RCC 7860 (cell line): Measurements from ENCODE around the gene SAP30.

ENCODE experiments used
- DNase-seq: peaks from one replicate; pipeline ENCODE4 v3.0.0-alpha.2; 2015; ENCODE audit warnings: low spot score
- FAIRE-seq: peaks from 2 replicates; lab custom pipeline; 2012; peaks lifted over from hg19 to GRCh38; lab: Jason Lieb, UNC

SAP30 gene

DNA sequence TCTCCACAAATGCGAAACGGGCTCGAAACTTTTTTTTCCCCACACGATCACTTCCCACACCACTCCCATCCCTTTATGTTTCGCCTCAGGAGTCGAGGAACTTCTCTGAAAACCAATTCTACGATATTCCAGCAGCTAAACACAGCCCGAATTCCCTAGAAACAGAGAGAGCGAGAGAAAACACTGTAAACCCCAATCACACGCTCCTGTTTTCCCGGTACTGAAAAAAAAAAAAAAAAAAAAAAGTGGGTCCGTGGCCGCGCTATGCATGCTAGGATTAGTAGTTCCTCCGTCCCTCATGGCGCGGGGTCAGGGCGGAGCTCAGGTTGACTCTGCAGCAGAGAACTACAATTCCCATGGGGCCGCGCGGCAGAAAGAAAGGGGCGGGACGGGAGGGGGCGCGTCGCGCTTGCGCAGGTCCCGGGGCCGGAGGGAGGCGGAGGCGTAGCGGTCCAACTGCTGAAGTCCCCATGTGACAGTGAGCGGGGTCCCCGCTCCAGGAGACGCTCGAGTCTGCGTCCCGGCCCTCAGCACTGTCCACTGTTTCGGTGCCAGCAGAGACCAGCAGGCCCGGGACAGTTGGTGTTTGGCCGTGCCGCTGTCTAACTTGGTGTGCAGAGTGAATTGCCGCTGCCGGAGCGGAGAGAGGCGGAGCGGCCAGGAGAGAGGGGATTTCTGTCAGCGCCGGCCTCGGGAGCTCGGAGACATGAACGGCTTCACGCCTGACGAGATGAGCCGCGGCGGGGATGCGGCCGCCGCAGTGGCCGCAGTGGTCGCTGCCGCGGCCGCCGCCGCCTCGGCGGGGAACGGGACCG is at the start of gene SAP30:
SAP30 (plus strand) TSS at position 478 of the 815 bp plus-strand sequence; CDS start at position 707, 229 bp downstream.
- DNase-seq (peak; percentile 89), FAIRE-seq (no peak)

- FAIRE-seq (no peak), DNase-seq (no peak)
These were observed 45.6 kb upstream of the SAP30 start for GRCh38 chr4:173325007-173325736.

- no peak for FAIRE-seq
These were observed 42.4 kb upstream of the SAP30 start for GRCh38 chr4:173328236-173328901.

GRCh38 chr4:173330590-173330989 is 40.2 kb upstream of the SAP30 start:
- FAIRE-seq: no peak

More at GRCh38 chr4:173328236-173328901, 42.4 kb upstream of the SAP30 start:
- DNase-seq: no peak

GRCh38 chr4:173332021-173332487 is 38.7 kb upstream of the SAP30 start:
- no peak for FAIRE-seq
- no peak for DNase-seq

More at GRCh38 chr4:173330590-173330989, 40.2 kb upstream of the SAP30 start:
- DNase-seq: no peak

DNA sequence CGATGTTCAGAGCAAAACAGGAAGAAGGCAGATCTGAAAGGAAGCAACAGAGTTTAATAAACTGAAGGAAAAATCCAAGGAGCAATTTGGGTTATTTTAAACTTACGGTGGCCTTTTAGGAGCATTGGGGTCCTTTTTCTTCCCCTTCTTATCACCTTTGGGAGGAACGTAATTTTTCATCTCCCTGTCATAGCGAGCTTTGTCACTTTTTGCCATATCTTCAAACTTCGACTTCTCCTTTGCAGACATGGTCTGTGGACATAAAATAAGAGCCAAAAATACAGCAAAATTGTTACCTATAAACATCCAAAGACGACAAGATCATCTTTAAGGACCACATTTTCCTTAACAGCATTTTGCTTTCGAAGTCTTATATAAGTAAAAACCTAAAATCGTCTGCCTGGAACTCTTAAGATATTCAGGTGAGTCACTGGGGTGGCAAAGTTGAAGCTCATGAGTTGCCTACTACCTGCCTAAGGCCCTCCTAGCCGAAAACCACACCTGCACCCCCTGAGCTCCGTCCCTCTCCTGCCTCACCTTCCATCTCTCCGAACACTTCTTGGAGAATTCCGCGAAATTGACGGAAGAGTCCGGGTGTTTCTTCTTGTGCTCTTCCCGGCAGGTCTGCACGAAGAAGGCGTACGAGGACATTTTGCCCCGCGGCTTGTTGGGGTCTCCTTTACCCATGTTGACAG is 37.6 kb upstream of the SAP30 start:
- DNase-seq (no peak), FAIRE-seq (no peak)

- DNase-seq (no peak), FAIRE-seq (no peak)
These were observed 37.1 kb upstream of the SAP30 start for GRCh38 chr4:173333658-173334084.

- FAIRE-seq (peak; percentile 82), DNase-seq (peak; percentile 97)
These were observed 36.5 kb upstream of the SAP30 start, which contains the start of gene HMGB2 for GRCh38 chr4:173334085-173334890. Gene HMGB2 (minus strand): TSS chr4:173334358. CDS start chr4:173333649, 709 bp downstream.

GRCh38 chr4:173334891-173335752 is 35.6 kb upstream of the SAP30 start:
- FAIRE-seq (peak; percentile 31), DNase-seq (peak; percentile 81)

GRCh38 chr4:173337463-173337862 is 33.3 kb upstream of the SAP30 start:
- no peak for FAIRE-seq

GRCh38 chr4:173343832-173344397 is 26.8 kb upstream of the SAP30 start:
- DNase-seq (no peak), FAIRE-seq (no peak)

More at GRCh38 chr4:173337463-173337862, 33.3 kb upstream of the SAP30 start:
- no peak for DNase-seq

DNA sequence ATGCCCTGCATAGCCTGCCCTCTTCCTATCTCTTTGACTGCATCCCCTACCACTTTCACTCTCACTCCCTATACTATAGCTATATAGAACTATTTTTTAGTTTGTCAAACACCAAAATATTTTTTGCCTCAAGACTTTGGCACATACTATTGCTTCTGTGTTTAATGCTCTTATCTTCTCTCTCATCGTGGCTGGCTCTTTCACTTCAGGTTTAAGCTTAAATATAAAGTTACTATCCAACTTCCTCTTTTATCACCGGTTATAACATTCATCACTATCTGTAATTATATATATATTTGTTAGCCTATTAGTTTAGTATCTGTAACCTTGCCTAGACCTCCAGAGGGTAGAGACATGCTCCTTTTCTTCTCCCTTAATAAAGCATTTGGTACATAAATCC is 25.1 kb upstream of the SAP30 start:
- DNase-seq (no peak), FAIRE-seq (no peak)

DNA sequence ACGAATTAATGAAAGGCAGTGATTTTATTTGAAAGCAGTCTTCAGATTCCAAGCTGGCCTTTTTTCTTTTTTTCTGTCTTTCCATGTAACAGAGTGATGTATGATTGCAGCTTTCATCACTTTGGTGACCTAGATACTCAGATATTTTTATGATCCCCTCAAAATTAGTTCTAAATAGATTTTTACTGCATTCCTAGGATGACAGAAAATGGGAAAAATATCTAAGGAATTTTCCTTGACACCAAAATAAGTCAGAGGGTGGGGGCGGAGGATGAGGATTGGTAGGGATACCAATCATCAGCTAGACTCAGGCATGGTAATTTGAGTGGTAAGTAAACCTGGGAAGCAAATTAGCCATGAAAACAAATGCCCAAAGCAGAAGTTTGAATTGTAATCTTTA is 24.7 kb upstream of the SAP30 start:
- no peak for FAIRE-seq
- DNase-seq: peak; percentile 34

DNA sequence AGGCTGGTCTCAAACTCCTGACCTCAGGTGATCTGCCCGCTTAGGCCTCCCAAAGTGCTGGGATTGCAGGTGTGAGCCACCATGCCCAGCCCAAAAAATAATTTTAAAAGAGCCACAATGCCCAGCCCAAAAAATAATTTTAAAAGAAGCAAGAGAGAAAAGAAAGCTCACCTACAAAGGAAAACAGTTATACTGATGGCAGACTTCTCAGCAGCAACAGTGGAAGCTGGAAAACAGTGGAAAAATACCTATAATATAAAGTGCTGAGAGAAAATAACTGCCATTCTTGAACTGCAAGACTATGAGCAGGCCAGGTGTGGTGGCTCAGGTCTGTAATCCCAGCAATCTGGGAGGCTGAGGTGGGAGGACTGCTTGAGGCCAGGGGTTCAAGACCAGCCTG is 23.3 kb upstream of the SAP30 start:
- DNase-seq: no peak
- no peak for FAIRE-seq

DNA sequence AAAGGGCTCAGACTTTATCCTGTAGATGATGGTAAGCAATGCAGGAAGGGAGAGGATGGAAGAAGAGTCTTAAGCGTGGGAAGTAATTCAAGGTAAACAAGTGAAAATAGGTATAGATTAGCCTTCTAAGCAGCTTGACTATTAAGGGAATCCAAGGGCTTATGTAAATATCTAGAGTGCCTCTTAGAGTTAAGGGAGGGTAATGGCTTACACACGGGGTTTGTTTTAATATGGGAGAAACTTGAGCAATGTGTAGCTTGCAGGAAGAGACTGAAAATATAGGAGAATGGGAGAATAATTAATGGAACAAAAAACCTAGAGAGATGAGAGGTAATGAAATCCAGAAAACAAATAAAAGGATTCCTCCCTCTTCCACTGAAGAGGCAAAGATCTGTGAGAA is 12.8 kb upstream of the SAP30 start:
- no peak for DNase-seq
- FAIRE-seq: no peak

- no peak for DNase-seq
- no peak for FAIRE-seq
These were observed 10.1 kb upstream of the SAP30 start for GRCh38 chr4:173360587-173361221.

DNA sequence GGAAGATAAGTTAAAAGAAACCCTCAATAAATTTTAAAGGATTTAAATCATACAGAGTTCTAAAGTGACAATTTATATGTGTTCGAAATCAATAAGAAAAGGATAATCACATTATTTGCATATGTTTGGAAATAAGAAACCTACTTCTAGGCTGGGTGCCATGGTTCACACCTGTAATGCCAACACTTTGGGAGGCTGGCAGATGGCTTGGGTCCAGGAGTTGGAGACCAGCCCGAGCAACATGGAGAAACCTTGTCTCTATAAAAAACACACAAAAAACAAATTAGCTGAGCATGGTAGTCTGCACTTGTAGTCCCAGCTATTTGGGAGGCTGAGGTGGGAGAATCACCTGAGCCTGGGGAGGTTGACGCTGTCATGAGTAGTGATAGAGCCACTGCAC is 8.1 kb upstream of the SAP30 start:
- DNase-seq: no peak
- no peak for FAIRE-seq
